Panc1 (cell line): Measurements from ENCODE around the gene CPNE4. TPM values are rescaled to one million over a fixed set of nuclear protein-coding genes. Genes with fewer than 3 reads are reported as not detected.

Experiments
- ATAC-seq: fragments of 200-7000 bp; cut with Tn5 transposase; 2 replicates; pipeline ENCODE4 v1.9.1; 2020; ENCODE audit warnings: mild to moderate bottlenecking, moderate library complexity
- BruUV-seq: library from RNA; stranded (reverse); fragments of 400-500 nt; replicated peaks from 2 replicates; lab custom pipeline; 2021; lab: Mats Ljungman, UMichigan
- CTCF ChIA-PET: fragments of 300-600 bp; sonication (Branson Sonifier 250); formaldehyde crosslinking; loops from one replicate; lab custom pipeline; 2022; ENCODE audit warnings: antibody characterized with exemption; lab: Charles Lee
- POLR2A ChIA-PET: fragments of 300-600 bp; sonication (Branson Sonifier 250); formaldehyde crosslinking; loops from one replicate; lab custom pipeline; 2022; ENCODE audit warnings: antibody characterized with exemption; lab: Charles Lee
- DNase-seq: peaks from one replicate; pipeline ENCODE4 v3.0.0-alpha.2; 2010; ENCODE audit warnings: low read depth, low spot score
- H3K27ac ChIP-seq: 2 replicates; pipeline ENCODE4 v1.5.1; 2011; ENCODE audit warnings: mild to moderate bottlenecking, low read length, inconsistent platforms
- H3K27me3 ChIP-seq: fragments of 200-500 bp; sonication (Bioruptor generic); 2 replicates; pipeline ENCODE4 v1.6.0; 2014; ENCODE audit warnings: low read length, inconsistent platforms; ENCODE audit not compliant: control insufficient read depth, insufficient read depth
- H3K36me3 ChIP-seq: fragments of 200-500 bp; sonication (Bioruptor generic); 2 replicates; pipeline ENCODE4 v1.5.1; 2014; ENCODE audit warnings: inconsistent platforms, mild to moderate bottlenecking, low read length, moderate library complexity; ENCODE audit not compliant: control insufficient read depth, insufficient read depth
- H3K4me1 ChIP-seq: 2 replicates; pipeline ENCODE4 v1.5.1; 2011; ENCODE audit warnings: inconsistent platforms, mild to moderate bottlenecking, low read length, moderate library complexity; ENCODE audit not compliant: control insufficient read depth, insufficient read depth
- H3K4me3 ChIP-seq, 2 experiments: 2 replicates each; pipeline ENCODE4 v1.5.1; 2011 to 2012; ENCODE audit warnings: low read depth in 2 of 2, low read length in 2 of 2, mild to moderate bottlenecking in 2 of 2, inconsistent platforms in 1 of 2, moderate library complexity in 1 of 2
- H3K9me3 ChIP-seq: fragments of 200-500 bp; sonication (Bioruptor generic); 2 replicates; pipeline ENCODE4 v1.5.1; 2014; ENCODE audit warnings: low read depth, mild to moderate bottlenecking, inconsistent platforms, low read length, moderate library complexity; ENCODE audit not compliant: control insufficient read depth, insufficient read depth
- POLR2AphosphoS5 ChIP-seq: IDR thresholded peaks from 2 replicates; pipeline ENCODE4 v1.6.1; 2012; ENCODE audit warnings: mild to moderate bottlenecking, low read depth, low read length, moderate library complexity
- REST ChIP-seq, 2 experiments: IDR thresholded peaks; 2 replicates each; pipeline ENCODE4 v1.6.1; 2011 to 2012; ENCODE audit warnings: low read depth in 2 of 2, control low read depth in 1 of 2, low read length in 1 of 2, mild to moderate bottlenecking in 1 of 2, moderate library complexity in 1 of 2; ENCODE audit not compliant: insufficient read depth in 1 of 2
- SIN3A ChIP-seq: IDR thresholded peaks from 2 replicates; pipeline ENCODE4 v1.6.1; 2012; ENCODE audit warnings: low read depth, mild to moderate bottlenecking, low read length, moderate library complexity, borderline replicate concordance; ENCODE audit not compliant: insufficient read depth
- TCF7L2 ChIP-seq: IDR thresholded peaks from 2 replicates; pipeline ENCODE4 v1.6.1; 2011; ENCODE audit warnings: mild to moderate bottlenecking, low read depth, low read length, inconsistent platforms
- in situ Hi-C: cut with HindIII; loops from 2 replicates; pipeline ENCODE4 v1.10.0; 2016; ENCODE audit warnings: low sequenced_read_pairs, low pct_unique_long_range_greater_than_20kb
- intact Hi-C: fragments of 100-400 bp; cut with micrococcal nuclease; formaldehyde crosslinking; loops from one replicate; pipeline ENCODE4 v1.10.0; 2022; ENCODE audit not compliant: unreplicated experiment
- total RNA-seq: library from RNA; stranded (reverse); gene quantifications from one replicate; pipeline ENCODE4 v1.2.1, GENCODE V29; 2021; ENCODE audit not compliant: unreplicated experiment
- TF ChIP-seq, protein P1 (sequence below): fragments of 450-650 bp; IDR thresholded peaks from 2 replicates; pipeline ENCODE4 v1.5.1; 2017; ENCODE audit warnings: mild to moderate bottlenecking

Gene CPNE4
- total RNA-seq, 1 experiment from 2014 or later, result not detected

DNA sequence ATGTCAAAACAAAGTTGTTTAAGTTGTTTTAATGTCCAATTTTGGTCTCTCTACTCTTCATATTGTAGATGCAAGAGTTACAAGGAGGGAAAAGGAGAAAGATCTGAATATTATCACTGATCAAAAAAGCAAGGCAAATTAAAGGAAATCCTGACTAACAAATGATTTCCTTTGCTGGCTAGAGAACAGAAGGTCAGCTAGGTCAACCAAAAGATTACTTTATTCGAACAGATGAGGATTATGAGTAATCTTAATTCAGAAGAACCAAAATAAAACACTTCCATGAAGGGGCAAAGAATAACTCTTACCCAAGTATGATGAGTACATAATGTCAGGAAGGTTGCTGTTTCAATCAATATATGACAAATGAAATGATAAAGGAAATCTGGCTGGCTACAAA, 33.8 kb downstream of the CPNE4 start:
- H3K4me3 ChIP-seq, result no peak overlapping the region
- intact Hi-C loops, result no loop called here
- H3K36me3 ChIP-seq, result no peaks in the 10 kb centered on the region
- in situ Hi-C loops, result no loop called here
- ChIA-PET POLR2A (no interaction called here), CTCF (no interaction called here)
- no peaks in the 10 kb centered on the region for H3K4me1 ChIP-seq
- H3K27ac ChIP-seq, result no peak overlapping the region
- TF ChIP-seq REST (IDR thresholded peaks at IDR 0.05; ENCODE audit: insufficient read depth in 1 of 2, low read depth in 2 of 2, low read length in 1 of 2) (no peak), POLR2AphosphoS5 (no peak), TCF7L2 (no peak)
- TF ChIP-seq, protein P1, sequence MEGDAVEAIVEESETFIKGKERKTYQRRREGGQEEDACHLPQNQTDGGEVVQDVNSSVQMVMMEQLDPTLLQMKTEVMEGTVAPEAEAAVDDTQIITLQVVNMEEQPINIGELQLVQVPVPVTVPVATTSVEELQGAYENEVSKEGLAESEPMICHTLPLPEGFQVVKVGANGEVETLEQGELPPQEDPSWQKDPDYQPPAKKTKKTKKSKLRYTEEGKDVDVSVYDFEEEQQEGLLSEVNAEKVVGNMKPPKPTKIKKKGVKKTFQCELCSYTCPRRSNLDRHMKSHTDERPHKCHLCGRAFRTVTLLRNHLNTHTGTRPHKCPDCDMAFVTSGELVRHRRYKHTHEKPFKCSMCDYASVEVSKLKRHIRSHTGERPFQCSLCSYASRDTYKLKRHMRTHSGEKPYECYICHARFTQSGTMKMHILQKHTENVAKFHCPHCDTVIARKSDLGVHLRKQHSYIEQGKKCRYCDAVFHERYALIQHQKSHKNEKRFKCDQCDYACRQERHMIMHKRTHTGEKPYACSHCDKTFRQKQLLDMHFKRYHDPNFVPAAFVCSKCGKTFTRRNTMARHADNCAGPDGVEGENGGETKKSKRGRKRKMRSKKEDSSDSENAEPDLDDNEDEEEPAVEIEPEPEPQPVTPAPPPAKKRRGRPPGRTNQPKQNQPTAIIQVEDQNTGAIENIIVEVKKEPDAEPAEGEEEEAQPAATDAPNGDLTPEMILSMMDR, result no peak
- no peaks in the 10 kb centered on the region for H3K9me3 ChIP-seq
- ATAC-seq (no peak), DNase-seq (no peak)
- BruUV-seq, result no TSS peak
- H3K27me3 ChIP-seq, result peaks cover 5% of the 10 kb centered on the region

DNA sequence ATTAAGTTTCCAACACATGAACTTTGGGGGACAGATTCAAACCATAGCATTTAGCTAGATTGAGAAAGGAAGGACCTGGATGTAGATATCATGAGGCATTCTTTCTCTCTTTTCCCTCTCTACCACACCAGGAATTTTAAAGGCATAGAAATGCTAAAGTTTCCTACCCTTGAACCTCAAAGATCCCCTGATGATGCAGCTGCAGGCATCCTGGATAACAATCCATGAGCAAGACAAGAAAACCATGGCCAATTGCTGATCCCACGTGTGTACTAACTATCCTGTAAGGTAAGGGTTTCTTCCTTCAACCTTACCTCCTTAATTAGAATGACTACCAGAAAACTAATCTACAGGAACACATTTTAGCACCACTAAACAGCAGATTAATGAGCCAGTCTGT, 36.8 kb downstream of the CPNE4 start:
- POLR2A ChIA-PET, result no interaction called here
- no peaks in the 10 kb centered on the region for H3K36me3 ChIP-seq
- no peak overlapping the region for H3K27ac ChIP-seq
- no TSS peak for BruUV-seq
- no peak for ATAC-seq
- CTCF ChIA-PET, result no interaction called here
- in situ Hi-C loops (no loop called here), intact Hi-C loops (no loop called here)
- H3K4me1 ChIP-seq, result no peaks in the 10 kb centered on the region
- no peaks in the 10 kb centered on the region for H3K9me3 ChIP-seq
- H3K27me3 ChIP-seq, result peaks cover 5% of the 10 kb centered on the region; the same call in 1 of the 2 replicates
- TF ChIP-seq, protein P1, result no peak
- TF ChIP-seq SIN3A (no peak), POLR2AphosphoS5 (no peak), TCF7L2 (no peak), REST (IDR thresholded peaks at IDR 0.05; ENCODE audit: insufficient read depth in 1 of 2, low read depth in 2 of 2, low read length in 1 of 2) (no peak)
- no peak for DNase-seq
- H3K4me3 ChIP-seq, result no peak overlapping the region
